ENCODE results near the gene UBE2I.

- TF ChIP-seq CTCF (IDR thresholded peaks at IDR 0.05; ENCODE audit: low read length) = no peak
- no peak for TF ChIP-seq EZH2 (optimal IDR thresholded peaks at IDR 0.05; ENCODE audit: low read depth, low read length)
Measured at GRCh38 chr16:1314399-1315068, 5.1 kb downstream of the UBE2I start.
